ENCODE data around the gene DCAF7.

The DCAF7 gene

GRCh38 chr17:63595132-63595531 lies 44.9 kb downstream of the DCAF7 start:
- DNase-seq: no peak

- DNase-seq: no peak
Measured at GRCh38 chr17:63596856-63597586, 46.7 kb downstream of the DCAF7 start.

- DNase-seq: no peak
Measured at GRCh38 chr17:63598281-63598680, 48.0 kb downstream of the DCAF7 start.

GRCh38 chr17:63600569-63601438 lies 50.5 kb downstream of the DCAF7 start, which contains the start of gene TACO1:
TSS of gene TACO1 (plus strand) at chr17:63600895. CDS start at chr17:63601084, 189 bp downstream.
- DNase-seq: peak; percentile 89 to 90

- no peak for DNase-seq
Measured at GRCh38 chr17:63601439-63602371, 51.4 kb downstream of the DCAF7 start.

GRCh38 chr17:63609816-63610573 lies 59.7 kb downstream of the DCAF7 start:
- DNase-seq: no peak

GRCh38 chr17:63610854-63611253 lies 60.6 kb downstream of the DCAF7 start:
- DNase-seq: no peak

GRCh38 chr17:63611354-63611753 lies 61.1 kb downstream of the DCAF7 start:
- peak in 1 of 2 experiments; percentile 34 for DNase-seq

GRCh38 chr17:63613663-63614062 lies 63.4 kb downstream of the DCAF7 start:
- DNase-seq: no peak

- DNase-seq: no peak
Measured at GRCh38 chr17:63621229-63621683, 71.0 kb downstream of the DCAF7 start.

- DNase-seq: peak; percentile 96
Measured at GRCh38 chr17:63621684-63622573, 71.7 kb downstream of the DCAF7 start, which contains the start of gene MAP3K3. TSS of gene MAP3K3 (plus strand) at chr17:63622417. CDS start at chr17:63622760, 343 bp downstream.

- peak; percentile 73 to 77 for DNase-seq
Measured at GRCh38 chr17:63622574-63623390, 72.5 kb downstream of the DCAF7 start.

GRCh38 chr17:63623786-63624530 lies 73.7 kb downstream of the DCAF7 start:
- DNase-seq: no peak

GRCh38 chr17:63624531-63624880 lies 74.2 kb downstream of the DCAF7 start:
- no peak for DNase-seq

- no peak for DNase-seq
Measured at GRCh38 chr17:63626551-63627180, 76.4 kb downstream of the DCAF7 start.

GRCh38 chr17:63629627-63630026 lies 79.3 kb downstream of the DCAF7 start:
- DNase-seq: no peak

GRCh38 chr17:63631062-63631461 lies 80.8 kb downstream of the DCAF7 start:
- DNase-seq: no peak

GRCh38 chr17:63631626-63632025 lies 81.3 kb downstream of the DCAF7 start:
- DNase-seq: no peak

- no peak for DNase-seq
Measured at GRCh38 chr17:63633742-63634141, 83.5 kb downstream of the DCAF7 start.
